Fibroblast of gingiva (primary cell): ENCODE data around the gene SBNO1.
"Not testable (repeated sequence)": the region's sequence is repeated elsewhere in the genome, so short reads cannot be mapped to it uniquely, and the experiment has no call there.

Experiments
- DNase-seq: peaks from one replicate; pipeline ENCODE4 v3.0.0-alpha.2; 2011; ENCODE audit warnings: low read depth

SBNO1 gene

GRCh38 chr12:123346946-123347345 is 17.7 kb downstream of the SBNO1 start:
- DNase-seq, result no peak

DNA sequence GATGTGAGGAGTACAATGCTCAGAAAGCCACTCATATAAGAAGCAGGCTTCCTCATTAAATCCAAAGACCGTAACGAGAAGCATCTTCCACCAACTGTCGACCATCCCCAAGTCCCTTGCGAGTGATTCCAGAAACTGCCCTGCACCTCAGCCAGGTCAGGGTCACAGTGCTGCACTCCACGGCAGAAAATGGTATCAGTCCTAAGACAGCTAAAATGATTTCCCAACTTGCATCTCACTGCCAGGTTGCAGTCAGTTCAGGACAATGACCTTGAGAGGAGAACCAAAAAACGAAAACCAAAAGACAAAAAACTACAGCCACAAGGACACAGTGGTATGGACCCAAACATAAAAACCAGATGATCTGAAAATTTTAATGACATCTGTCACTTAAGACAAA is 20.6 kb downstream of the SBNO1 start:
- DNase-seq, result no peak

GRCh38 chr12:123337070-123337469 is 27.6 kb downstream of the SBNO1 start:
- no peak for DNase-seq

DNA sequence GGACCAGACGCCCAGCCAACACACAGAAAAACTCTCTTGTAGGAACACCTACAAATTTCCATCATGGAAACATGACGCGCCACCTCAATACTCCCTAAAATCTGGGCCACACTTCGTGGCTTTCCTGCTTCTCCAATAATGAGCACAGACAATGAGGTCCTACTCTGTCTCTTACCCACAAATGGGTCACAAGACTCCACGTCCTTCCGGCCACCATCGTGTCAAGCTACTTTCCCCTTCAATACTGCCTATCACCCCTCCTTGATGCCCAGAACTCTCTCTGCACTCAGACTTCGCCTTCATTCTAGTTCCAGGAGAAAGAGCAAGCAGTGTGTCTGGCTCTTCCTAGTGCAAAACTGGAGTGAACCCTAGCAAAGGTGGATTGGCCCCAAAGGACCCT is 28.1 kb downstream of the SBNO1 start:
- DNase-seq, result no peak

DNA sequence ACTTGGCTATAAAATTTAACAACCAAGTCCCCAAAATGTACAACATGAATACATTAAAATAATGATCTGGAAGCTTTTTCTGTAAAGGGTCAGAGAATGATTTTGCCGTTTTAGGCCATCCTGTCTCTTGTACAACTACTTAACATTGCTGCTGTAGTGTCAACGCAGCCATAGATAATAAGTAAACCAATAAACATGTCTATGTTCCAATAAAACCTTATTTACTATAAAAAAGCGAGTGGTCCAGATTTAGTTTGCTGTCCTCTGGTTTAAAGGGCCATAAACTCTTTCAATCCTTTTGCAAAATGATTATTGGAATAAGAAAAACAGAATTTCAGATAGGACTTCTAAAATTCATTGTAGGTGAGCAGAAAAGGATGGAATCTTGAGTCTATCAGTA is 29.2 kb downstream of the SBNO1 start:
- DNase-seq, result no peak

GRCh38 chr12:123329799-123330198 is 34.8 kb downstream of the SBNO1 start:
- no peak for DNase-seq

- DNase-seq, result no peak
These were observed 44.8 kb downstream of the SBNO1 start for GRCh38 chr12:123319826-123320225.

DNA sequence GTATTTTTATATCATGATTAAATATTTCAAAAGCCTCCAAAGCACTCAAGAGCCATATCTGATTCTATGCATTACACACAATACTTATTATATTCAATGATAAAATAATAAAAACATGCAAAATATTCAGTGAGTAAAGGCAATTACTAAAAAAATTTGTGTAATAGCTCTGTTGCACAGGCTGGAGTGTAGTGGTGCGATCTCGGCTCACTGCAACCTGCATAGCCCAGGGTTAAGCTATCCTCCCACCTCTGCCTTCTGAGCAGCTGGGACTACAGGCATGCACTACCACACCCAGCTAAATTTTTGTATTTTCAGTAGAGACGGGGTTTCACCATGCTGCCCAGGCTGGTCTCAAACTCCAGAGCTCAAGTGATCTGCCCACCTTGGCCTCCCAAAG is 45.4 kb downstream of the SBNO1 start:
- no peak for DNase-seq

DNA sequence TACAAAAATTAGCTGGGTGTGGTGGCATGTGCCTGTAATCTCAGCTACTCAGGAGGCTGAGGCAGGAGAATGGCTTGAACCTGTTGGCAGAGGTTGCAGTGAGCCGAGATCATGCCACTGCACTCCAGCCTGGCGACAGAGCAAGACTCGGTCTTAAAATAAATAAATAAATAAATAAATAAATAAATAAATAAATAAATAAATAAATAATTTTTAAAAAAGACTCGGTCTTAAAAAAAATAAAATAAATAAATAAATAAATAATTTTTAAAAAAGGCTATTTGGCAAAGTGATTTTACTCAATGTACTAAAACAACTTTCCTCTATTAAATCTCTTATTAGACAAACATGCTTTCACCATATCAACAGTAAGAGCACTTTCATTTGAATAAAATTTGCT is 51.6 kb downstream of the SBNO1 start:
- not testable (repeated sequence) for DNase-seq

- DNase-seq, result no peak
These were observed 58.4 kb downstream of the SBNO1 start for GRCh38 chr12:123306200-123306599.

GRCh38 chr12:123305136-123305535 is 59.5 kb downstream of the SBNO1 start:
- no peak for DNase-seq

- DNase-seq, result no peak
These were observed 71.4 kb downstream of the SBNO1 start for GRCh38 chr12:123293178-123293760.

GRCh38 chr12:123289911-123290310 is 74.7 kb downstream of the SBNO1 start:
- no peak for DNase-seq

DNA sequence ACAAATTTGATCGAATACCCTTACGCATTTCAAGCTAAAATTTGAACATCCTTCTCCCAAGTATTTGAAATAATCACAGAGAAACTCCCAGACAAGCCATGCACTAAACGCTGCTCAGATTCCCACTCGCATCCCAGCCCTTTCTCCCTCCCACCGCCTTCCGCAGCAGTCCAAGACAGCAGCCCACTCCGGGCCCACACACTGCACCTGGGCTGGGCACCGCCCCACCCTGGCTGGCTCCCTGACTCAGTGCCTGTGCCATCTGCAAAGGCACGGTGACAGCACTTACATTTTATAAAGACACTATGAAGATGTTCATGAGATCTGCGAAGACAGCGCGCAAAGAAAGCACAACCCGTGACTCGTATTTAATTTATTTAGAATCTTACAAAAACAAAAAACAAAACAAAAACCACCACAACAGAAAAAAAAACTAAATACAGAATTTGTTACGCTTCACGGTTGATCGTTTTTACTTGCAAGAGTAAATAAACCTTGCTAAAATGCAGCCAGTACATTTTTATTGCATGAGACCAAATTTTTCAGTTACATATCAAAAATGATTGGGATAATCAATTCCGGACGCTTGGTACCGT is 75.8 kb downstream of the SBNO1 start:
- DNase-seq, result no peak

DNA sequence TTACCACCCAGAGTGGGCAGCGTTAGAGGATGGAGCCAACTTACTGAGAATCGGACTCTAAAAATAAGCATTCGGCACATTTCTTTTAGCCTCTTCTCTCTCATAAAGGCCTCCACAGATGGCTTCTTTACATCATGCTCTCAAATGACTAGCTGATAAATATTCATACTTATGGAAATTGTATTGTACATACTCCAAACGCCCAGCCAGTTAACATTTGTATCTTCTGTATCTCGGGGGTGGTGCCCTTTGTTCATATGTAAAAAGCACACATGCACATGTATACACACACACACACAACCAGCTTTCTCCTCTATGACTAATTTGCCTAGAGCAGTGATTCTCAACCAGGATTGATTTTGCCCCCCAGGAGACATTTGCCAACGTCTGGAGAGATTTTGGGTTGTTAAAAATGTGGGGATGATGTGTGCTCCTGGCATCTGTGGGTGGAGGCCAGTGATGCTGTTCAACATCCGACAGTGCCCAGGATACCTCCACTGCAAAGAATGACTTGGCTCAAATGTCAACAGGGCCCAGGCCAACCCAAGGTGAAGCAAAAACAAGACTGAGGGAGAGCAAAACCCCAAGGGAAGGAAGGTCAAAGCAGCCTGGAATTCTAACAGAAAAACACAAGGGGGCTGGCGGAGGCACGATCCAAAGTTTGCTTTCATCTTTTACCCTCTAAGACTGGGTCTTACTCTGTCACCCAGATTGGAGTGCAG is 77.8 kb downstream of the SBNO1 start:
- no peak for DNase-seq

DNA sequence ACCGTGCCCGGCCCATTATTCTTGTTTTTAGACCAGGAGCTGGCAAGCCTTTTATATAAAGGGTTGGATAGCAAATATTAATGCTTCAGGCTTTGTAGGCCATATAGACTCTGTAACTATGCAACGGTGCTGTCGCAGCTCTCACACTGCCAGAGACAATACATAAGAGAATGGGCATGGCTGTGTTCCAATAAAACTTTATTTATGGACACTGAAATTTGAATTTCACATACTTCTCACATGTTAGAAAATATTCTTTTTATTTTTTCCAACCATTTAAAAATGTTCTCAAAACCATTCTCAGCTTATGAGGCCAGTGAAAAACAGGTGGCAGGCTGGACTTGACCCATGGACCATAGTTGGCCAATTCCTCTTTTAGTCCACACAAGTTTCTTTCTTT is 80.0 kb downstream of the SBNO1 start:
- DNase-seq, result no peak

DNA sequence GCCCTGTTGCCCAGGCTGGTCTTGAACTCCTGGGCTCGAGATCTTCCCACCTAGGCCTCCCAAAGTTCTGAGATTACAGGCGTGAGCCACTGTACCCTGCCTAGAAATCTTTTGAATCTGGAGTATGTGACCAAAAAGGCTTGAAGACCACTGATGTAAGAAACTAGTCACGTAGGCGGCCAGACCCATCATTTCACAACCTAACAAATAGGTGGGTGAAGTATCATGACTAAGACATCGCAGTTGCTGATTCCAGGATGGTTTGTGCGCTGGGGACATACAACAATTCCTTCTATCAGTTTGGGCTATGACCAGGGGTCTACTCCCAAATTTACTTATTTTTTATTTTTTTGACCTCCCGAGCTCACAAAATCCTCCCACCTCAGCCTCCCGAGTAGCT is 81.2 kb downstream of the SBNO1 start:
- DNase-seq, result no peak

DNA sequence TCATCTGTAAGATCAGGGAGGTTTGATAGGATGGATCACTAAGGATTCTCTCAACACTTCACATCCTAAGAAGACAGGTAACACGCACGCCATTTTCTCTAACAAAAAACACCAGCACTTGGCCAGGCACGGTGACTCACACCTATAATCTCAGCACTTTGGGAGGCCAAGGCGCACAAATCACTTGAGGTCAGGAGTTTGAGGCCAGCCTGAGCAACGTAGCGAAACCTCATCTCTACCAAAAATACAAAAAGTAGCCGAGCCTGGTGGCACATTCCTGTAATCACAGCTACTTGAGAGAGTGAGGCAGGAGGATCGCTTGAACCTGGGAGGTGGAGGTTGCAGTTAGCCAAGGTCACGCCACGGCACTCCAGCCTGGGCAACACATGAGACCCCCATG is 82.5 kb downstream of the SBNO1 start:
- DNase-seq, result no peak

DNA sequence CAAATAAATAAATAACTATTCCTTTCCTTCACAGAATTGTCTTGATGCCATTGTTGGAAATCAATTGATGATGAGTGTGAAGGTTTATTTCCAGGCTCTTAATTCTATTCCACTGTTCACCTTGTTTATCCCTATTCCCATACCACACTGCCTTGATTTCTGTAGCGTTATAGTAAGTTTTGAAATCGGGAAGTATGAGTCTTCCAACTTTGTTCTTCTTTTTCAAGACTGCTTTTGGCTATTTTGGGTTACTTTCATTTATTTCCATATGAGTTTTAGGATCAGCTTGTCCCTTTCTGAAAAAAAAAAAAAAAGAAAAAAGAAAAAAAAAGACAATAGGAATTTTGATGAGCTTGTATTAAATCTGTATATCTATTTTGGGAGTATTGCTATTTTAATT is 83.7 kb downstream of the SBNO1 start:
- no peak for DNase-seq

DNA sequence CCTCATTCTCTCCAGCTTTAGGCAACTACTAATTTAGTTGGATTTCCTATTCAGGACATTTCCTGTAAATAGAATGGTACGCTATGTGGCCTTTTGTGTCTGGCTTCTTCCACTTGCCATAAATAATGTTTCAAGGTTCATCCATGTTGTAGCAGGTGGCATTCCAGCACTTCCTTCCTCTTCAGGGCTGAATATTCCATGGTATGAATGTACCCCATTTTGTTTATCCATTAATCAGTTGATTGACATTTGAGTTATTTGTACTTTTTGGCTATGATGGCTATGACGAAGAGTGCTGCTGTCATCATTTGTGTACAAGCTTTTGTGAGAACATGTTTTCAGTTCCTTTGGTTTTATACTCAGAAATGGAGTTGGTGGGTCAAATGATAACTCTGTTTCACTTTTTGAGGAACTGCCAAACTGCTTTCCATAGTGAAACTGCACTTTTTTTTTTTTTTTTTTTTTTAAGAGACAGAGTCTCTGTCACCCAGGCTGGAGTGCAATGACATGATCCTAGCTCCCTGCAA is 86.5 kb downstream of the SBNO1 start:
- no peak for DNase-seq

- DNase-seq, result no peak
These were observed 91.5 kb downstream of the SBNO1 start for GRCh38 chr12:123273166-123273565.

- DNase-seq, result peak; percentile 39
These were observed 93.5 kb downstream of the SBNO1 start for GRCh38 chr12:123271001-123271668.
